ENCODE results near the gene PARD6A.

Gene PARD6A

GRCh38 chr16:67667817-67668494 is 7.2 kb downstream of the PARD6A start:
- Histone ChIP-seq H3K36me3 (ENCODE audit: control insufficient read depth in 2 of 2, insufficient read depth in 1 of 2, low read length in 2 of 2) (peaks cover 0 to 25% of the 10 kb centered on the region in 2 experiments; a peak in 1 of 3 replicates), H3K4me1 (ENCODE audit: control insufficient read depth, insufficient read depth, low read length) (no peaks in the 10 kb centered on the region), H3K4me3 (ENCODE audit: low read depth, low read length) (no peak overlapping the region), H3K27ac (ENCODE audit: extremely low read depth, low read depth, low read length) (no peak overlapping the region), H3K9me3 (ENCODE audit: control insufficient read depth, insufficient read depth, low read depth, low read length) (no peaks in the 10 kb centered on the region)
- CTCF ChIA-PET = interaction anchor here (0.6 to 3.0 kb wide), 9 partner anchors 12 to 274 kb away, joined by 3 to 19 read pairs (median 4); partner anchors contain the start of gene CTCF
- POLR2A ChIA-PET = no interaction called here
- TF ChIP-seq OSR2 (tag by site-specific recombination; IDR thresholded peaks at IDR 0.05) (no peak), ZNF692 (tag by site-specific recombination; IDR thresholded peaks at IDR 0.05) (peak; percentile 98), REPIN1 (tag by site-specific recombination; IDR thresholded peaks at IDR 0.05; ENCODE audit: low read depth) (no peak), PRDM6 (tag by site-specific recombination; IDR thresholded peaks at IDR 0.05) (no peak), GFI1B (tag by site-specific recombination; IDR thresholded peaks at IDR 0.05) (no peak), ZNF37A (tag by site-specific recombination; IDR thresholded peaks at IDR 0.05) (no peak), ZNF548 (tag by site-specific recombination; IDR thresholded peaks at IDR 0.05) (no peak), ZXDB (tag by site-specific recombination; IDR thresholded peaks at IDR 0.05) (no peak), ZBTB17 (tag by site-specific recombination; IDR thresholded peaks at IDR 0.05) (peak; percentile 36; the same call in 1 of the 2 replicates), ZNF555 (tag by site-specific recombination; conservative IDR thresholded peaks at IDR 0.05) (no peak), ZNF138 (tag by site-specific recombination; IDR thresholded peaks at IDR 0.05; ENCODE audit: borderline replicate concordance) (no peak), ZNF114 (tag by site-specific recombination; IDR thresholded peaks at IDR 0.05) (no peak), ZNF416 (tag by site-specific recombination; IDR thresholded peaks at IDR 0.05) (no peak), ZNF660 (tag by site-specific recombination; IDR thresholded peaks at IDR 0.05) (0 out of 2 replicates have a peak, but pooled peaks have one; percentile 40), ZIC2 (tag by site-specific recombination; IDR thresholded peaks at IDR 0.05) (no peak), KLF10 (tag by site-specific recombination; IDR thresholded peaks at IDR 0.05) (no peak), ZNF513 (tag by site-specific recombination; IDR thresholded peaks at IDR 0.05) (no peak), ZNF341 (tag by site-specific recombination; IDR thresholded peaks at IDR 0.05; ENCODE audit: low read depth) (peak; percentile 88), ZNF654 (tag by site-specific recombination; IDR thresholded peaks at IDR 0.05; ENCODE audit: low read depth) (peak; percentile 17; the same call in 1 of the 2 replicates), ZBTB48 (tag by site-specific recombination; IDR thresholded peaks at IDR 0.05) (peak; percentile 35; the same call in 1 of the 2 replicates), INSM2 (tag by site-specific recombination; IDR thresholded peaks at IDR 0.05) (no peak), PRDM10 (tag by site-specific recombination; IDR thresholded peaks at IDR 0.05) (peak; percentile 94), SP3 (tag by site-specific recombination; IDR thresholded peaks at IDR 0.05) (no peak), ZBTB6 (tag by site-specific recombination; IDR thresholded peaks at IDR 0.05) (peak; percentile 54), GLIS1 (tag by site-specific recombination; IDR thresholded peaks at IDR 0.05) (0 out of 2 replicates have a peak, but pooled peaks have one; percentile 6)
